H1 (cell line): ENCODE data around the gene DCDC2. TPM values are rescaled to one million over a fixed set of nuclear protein-coding genes. Genes with fewer than 3 reads are reported as not detected.

ENCODE experiments used
- CTCF ChIA-PET: fragments of 300-600 bp; sonication (Branson Sonifier 250); formaldehyde crosslinking; loops from one replicate; lab custom pipeline; 2021; ENCODE audit not compliant: partially characterized antibody; lab: Charles Lee
- POLR2A ChIA-PET: fragments of 300-600 bp; sonication (Branson Sonifier 250); formaldehyde crosslinking; loops from one replicate; lab custom pipeline; 2021; ENCODE audit warnings: inconsistent platforms; ENCODE audit not compliant: partially characterized antibody; lab: Charles Lee
- DNase-seq, 2 experiments: peaks; one replicate each; pipeline versions ENCODE4 v3.0.0 to v3.0.0-alpha.2; 2010 to 2022; ENCODE audit warnings: low spot score in 2 of 2, low read depth in 1 of 2, mixed read lengths in 1 of 2
- FAIRE-seq: peaks from 2 replicates; lab custom pipeline; 2011; peaks lifted over from hg19 to GRCh38; lab: Jason Lieb, UNC
- H2AFZ ChIP-seq: 2 replicates; pipeline ENCODE4 v1.8.1; 2012; ENCODE audit warnings: low read length, inconsistent platforms
- H2AK5ac ChIP-seq: 2 replicates; pipeline ENCODE4 v1.6.1; 2013; ENCODE audit warnings: low read depth, low read length
- H2BK120ac ChIP-seq: replicated peaks from 2 replicates; pipeline ENCODE3; 2013; ENCODE audit warnings: low read depth, low read length, inconsistent platforms
- H2BK12ac ChIP-seq: 2 replicates; pipeline ENCODE4 v1.6.1; 2013; ENCODE audit warnings: low read depth, low read length
- H2BK15ac ChIP-seq: 2 replicates; pipeline ENCODE4 v1.6.1; 2013; ENCODE audit warnings: low read length
- H2BK20ac ChIP-seq: 2 replicates; pipeline ENCODE4 v1.6.1; 2013; ENCODE audit warnings: low read length
- H2BK5ac ChIP-seq: 2 replicates; pipeline ENCODE4 v1.6.1; 2013; ENCODE audit warnings: low read depth, low read length
- H3K14ac ChIP-seq: 2 replicates; pipeline ENCODE4 v1.6.1; 2013; ENCODE audit warnings: inconsistent platforms; ENCODE audit not compliant: insufficient read length
- H3K18ac ChIP-seq: 2 replicates; pipeline ENCODE4 v1.6.1; 2013; ENCODE audit warnings: low read length; ENCODE audit errors: extremely low read depth
- H3K23ac ChIP-seq: 2 replicates; pipeline ENCODE4 v1.6.1; 2013; ENCODE audit warnings: inconsistent platforms; ENCODE audit not compliant: insufficient read length
- H3K23me2 ChIP-seq: 2 replicates; pipeline ENCODE4 v1.6.1; 2013; ENCODE audit warnings: low read depth, low read length
- H3K27ac ChIP-seq: 2 replicates; pipeline ENCODE4 v1.6.1; 2011; ENCODE audit warnings: low read depth, low read length, inconsistent platforms
- H3K27me3 ChIP-seq, 4 experiments: replicated peaks in 1 of 4; 1 replicate in 1 of 4; 2 replicates in 3 of 4; pipeline versions ENCODE4 v1.6.1 to v1.8.1; 2011 to 2013; ENCODE audit warnings: low read length in 3 of 4, mild to moderate bottlenecking in 3 of 4, inconsistent platforms in 2 of 4, mixed read lengths in 2 of 4, moderate library complexity in 1 of 4; ENCODE audit not compliant: control insufficient read depth in 3 of 4, insufficient read depth in 3 of 4; ENCODE audit errors: extremely low read depth in 1 of 4
- H3K36me3 ChIP-seq, 4 experiments: 2 replicates each; pipeline versions ENCODE4 v1.6.1 to v1.8.1; 2011 to 2013; ENCODE audit warnings: mild to moderate bottlenecking in 4 of 4, low read length in 3 of 4, moderate library complexity in 2 of 4, control low read depth in 1 of 4, inconsistent platforms in 1 of 4; ENCODE audit not compliant: insufficient read depth in 4 of 4, control insufficient read depth in 2 of 4
- H3K4ac ChIP-seq: replicated peaks from 2 replicates; pipeline ENCODE3; 2013; ENCODE audit warnings: low read length, low read depth, mixed read lengths, inconsistent platforms; ENCODE audit not compliant: insufficient read length
- H3K4me1 ChIP-seq, 4 experiments: replicated peaks in 1 of 4; 1 replicate in 1 of 4; 2 replicates in 3 of 4; pipeline versions ENCODE4 v1.6.1 to v1.8.1; 2011 to 2013; ENCODE audit warnings: low read length in 3 of 4, inconsistent platforms in 2 of 4, mixed read lengths in 1 of 4; ENCODE audit not compliant: insufficient read depth in 4 of 4, control insufficient read depth in 3 of 4
- H3K4me2 ChIP-seq, 2 experiments: 2 replicates each; pipeline versions ENCODE4 v1.6.1 to v1.8.1; 2011 to 2013; ENCODE audit warnings: low read depth in 2 of 2, low read length in 2 of 2, control low read depth in 1 of 2, inconsistent platforms in 1 of 2, mild to moderate bottlenecking in 1 of 2; ENCODE audit not compliant: insufficient read depth in 1 of 2
- H3K4me3 ChIP-seq, 4 experiments: fragments of 200-600, 300-600 bp in 1 of 4; sonication (generic), shearing (Covaris generic), sonication (Bioruptor Twin) in 1 of 4; 2 replicates each; pipeline versions ENCODE4 v1.5.1 to v1.8.1; 2011 to 2016; ENCODE audit warnings: low read length in 4 of 4, low read depth in 3 of 4, control low read depth in 2 of 4, inconsistent platforms in 2 of 4, mild to moderate bottlenecking in 2 of 4, mixed read lengths in 1 of 4, moderate library complexity in 1 of 4; ENCODE audit not compliant: insufficient read depth in 2 of 4; ENCODE audit errors: extremely low read depth in 1 of 4
- H3K56ac ChIP-seq: replicated peaks from 2 replicates; pipeline ENCODE3; 2013; ENCODE audit warnings: low read depth, mild to moderate bottlenecking, mixed read lengths, low read length, inconsistent platforms; ENCODE audit not compliant: insufficient read length
- H3K79me1 ChIP-seq: 2 replicates; pipeline ENCODE4 v1.6.1; 2013; ENCODE audit warnings: low read depth, low read length, control low read depth
- H3K79me2 ChIP-seq, 2 experiments: 2 replicates each; pipeline versions ENCODE4 v1.6.1 to v1.8.1; 2012 to 2013; ENCODE audit warnings: low read length in 2 of 2, mild to moderate bottlenecking in 2 of 2, inconsistent platforms in 1 of 2; ENCODE audit not compliant: insufficient read depth in 2 of 2, control insufficient read depth in 1 of 2
- H3K9ac ChIP-seq, 4 experiments: replicated peaks in 1 of 4; 1 replicate in 1 of 4; 2 replicates in 3 of 4; pipeline versions ENCODE4 v1.6.1 to v1.8.1; 2011 to 2013; ENCODE audit warnings: low read depth in 3 of 4, low read length in 3 of 4, control low read depth in 2 of 4, mild to moderate bottlenecking in 2 of 4, moderate library complexity in 2 of 4, inconsistent platforms in 1 of 4; ENCODE audit errors: extremely low read depth in 1 of 4
- H3K9me3 ChIP-seq, 2 experiments: 2 replicates each; pipeline versions ENCODE4 v1.6.1 to v1.8.1; 2012 to 2013; ENCODE audit warnings: mild to moderate bottlenecking in 2 of 2, moderate library complexity in 2 of 2, control low read depth in 1 of 2, inconsistent platforms in 1 of 2, low read depth in 1 of 2, low read length in 1 of 2, mixed read lengths in 1 of 2; ENCODE audit not compliant: insufficient read depth in 2 of 2
- H4K20me1 ChIP-seq, 2 experiments: replicated peaks in 1 of 2; 2 replicates each; pipeline versions ENCODE3 to v1.8.1; 2011 to 2013; ENCODE audit warnings: inconsistent platforms in 2 of 2, low read length in 2 of 2, mild to moderate bottlenecking in 1 of 2; ENCODE audit not compliant: insufficient read depth in 2 of 2, control insufficient read depth in 1 of 2
- H4K5ac ChIP-seq: 2 replicates; pipeline ENCODE4 v1.6.1; 2013; ENCODE audit warnings: low read length, low read depth, mixed read lengths, inconsistent platforms; ENCODE audit not compliant: insufficient read length
- H4K8ac ChIP-seq: 2 replicates; pipeline ENCODE4 v1.8.0; 2013; ENCODE audit warnings: mild to moderate bottlenecking, moderate library complexity, low read length, inconsistent platforms; ENCODE audit not compliant: insufficient read depth; ENCODE audit errors: extremely low read depth
- H4K91ac ChIP-seq: replicated peaks from 2 replicates; pipeline ENCODE3; 2013; ENCODE audit warnings: low read length, mixed read lengths, inconsistent platforms; ENCODE audit not compliant: insufficient read length
- BRCA1 ChIP-seq: IDR thresholded peaks from 2 replicates; pipeline ENCODE4 v1.6.1; 2012; ENCODE audit warnings: low read depth, low read length, improper control_type of control experiment
- CEBPB ChIP-seq: IDR thresholded peaks from 2 replicates; pipeline ENCODE4 v1.6.1; 2012; ENCODE audit warnings: low read depth, low read length
- CHD1 ChIP-seq: IDR thresholded peaks from 2 replicates; pipeline ENCODE4 v1.6.1; 2012; ENCODE audit warnings: low read depth, low read length, improper control_type of control experiment
- E2F6 ChIP-seq: IDR thresholded peaks from 2 replicates; pipeline ENCODE4 v1.6.1; 2012; ENCODE audit warnings: inconsistent platforms
- EP300 ChIP-seq, 2 experiments: IDR thresholded peaks; 1 replicate in 1 of 2; 2 replicates in 1 of 2; pipeline ENCODE4 v1.6.1; 2011 to 2012; ENCODE audit warnings: low read depth in 2 of 2, low read length in 2 of 2, mild to moderate bottlenecking in 2 of 2, borderline replicate concordance in 1 of 2, inconsistent platforms in 1 of 2, moderate library complexity in 1 of 2
- POLR2AphosphoS5 ChIP-seq: IDR thresholded peaks from 2 replicates; pipeline ENCODE4 v1.6.1; 2011; ENCODE audit warnings: low read depth, low read length
- POU5F1 ChIP-seq: IDR thresholded peaks from 2 replicates; pipeline ENCODE4 v1.6.1; 2011; ENCODE audit warnings: low read depth, mild to moderate bottlenecking, low read length, moderate library complexity
- RBBP5 ChIP-seq: IDR thresholded peaks from 2 replicates; pipeline ENCODE4 v1.7.1; 2012; ENCODE audit warnings: low read depth, mild to moderate bottlenecking, inconsistent platforms, low read length, moderate library complexity, borderline replicate concordance
- RFX5 ChIP-seq: IDR thresholded peaks from 2 replicates; pipeline ENCODE4 v1.6.1; 2011; ENCODE audit warnings: low read depth, low read length, improper control_type of control experiment, borderline replicate concordance
- SAP30 ChIP-seq: fragments of 300-600 bp; sonication (generic); IDR thresholded peaks from 2 replicates; pipeline ENCODE4 v1.7.1; 2012; ENCODE audit warnings: low read length, moderate library complexity, mild to moderate bottlenecking, inconsistent platforms; ENCODE audit not compliant: insufficient read depth, insufficient replicate concordance
- SIRT6 ChIP-seq: IDR thresholded peaks from one replicate; pipeline ENCODE4 v1.7.1; 2012; ENCODE audit warnings: low read length, inconsistent platforms
- SIX5 ChIP-seq: IDR thresholded peaks from 2 replicates; pipeline ENCODE4 v1.6.1; 2011; ENCODE audit warnings: mild to moderate bottlenecking, low read depth, low read length
- SUZ12 ChIP-seq: fragments of 200-600 bp; sonication (generic); IDR thresholded peaks from 2 replicates; pipeline ENCODE4 v1.6.1; 2012; ENCODE audit warnings: mild to moderate bottlenecking, inconsistent platforms, low read length, moderate library complexity, mixed read lengths
- WGBS, 2 experiments: shearing (Covaris generic) in 1 of 2; methylation state at CpG; one replicate each; pipeline versions ENCODE4 v1.1.6 to v1.1.7; 2013 to 2015; ENCODE audit warnings: low lambda C conversion rate in 2 of 2, mixed read lengths in 2 of 2, inconsistent platforms in 1 of 2, low coverage in 1 of 2, missing lambda C conversion rate in 1 of 2; ENCODE audit not compliant: insufficient replicate concordance in 2 of 2, insufficient coverage in 1 of 2, insufficient read length in 1 of 2; ENCODE audit errors: extremely low coverage in 1 of 2, missing lambda C conversion rate in 1 of 2; 5-methylcytosine and 5-hydroxymethylcytosine counted together
- polyA plus RNA-seq, 7 experiments: library from polyadenylated mRNA; depleted of rRNA in 3 of 7; stranded (reverse) in 5 of 7; unstranded in 2 of 7; fragments of >200 nt in 5 of 7; fragments of 200-250 nt in 2 of 7; gene quantifications; 1 replicate in 5 of 7; 2 replicates in 1 of 7; 4 replicates in 1 of 7; pipeline versions ENCODE4 v1.2.1 to v1.2.3, GENCODE V29; 2011 to 2013; ENCODE audit warnings: missing spikeins in 2 of 7, mixed read lengths in 2 of 7
- total RNA-seq: library from RNA; stranded (reverse); fragmentation: NEBNext Ultra II Directional; extraction: Animal tissue kit (Norgen Biotek cat#: 25700); gene quantifications from 2 replicates; pipeline ENCODE4 v1.2.1, GENCODE V29; 2021

DCDC2 gene
- total and polyA plus RNA-seq, 2 of the 8 experiments (the other 6 are each of a cell fraction or from before 2014, with no cell fraction given): 0.03 to 0.15 TPM

GRCh38 chr6:24391756-24392405 is 34.0 kb upstream of the DCDC2 start:
- DNase-seq (no peak), FAIRE-seq (no peak)
- no peaks in the 10 kb centered on the region for H3K79me2 ChIP-seq
- H3K9me3 ChIP-seq: peaks cover 9 to 11% of the 10 kb centered on the region in 2 experiments
- H3K4me3 ChIP-seq: no peak overlapping the region
- no peak overlapping the region for H4K5ac ChIP-seq
- H3K9ac ChIP-seq: no peak overlapping the region
- H4K91ac ChIP-seq: no peak overlapping the region
- ChIA-PET CTCF (interaction anchor here (0.6 to 1.5 kb wide), 5 partner anchors 10 to 187 kb away, joined by 3 to 8 read pairs (median 3); no protein-coding TSS in a partner anchor), POLR2A (no interaction called here)
- no peaks in the 10 kb centered on the region for H3K79me1 ChIP-seq
- 88% methylated on average over 2 of the region's 2 CpGs; no CpG with 5 or more reads in 1 of the 2 experiments for WGBS, 2 experiments
- no peak overlapping the region for H2BK5ac ChIP-seq
- H2AK5ac ChIP-seq: no peak overlapping the region
- no peak overlapping the region for H2BK15ac ChIP-seq
- H3K4me1 ChIP-seq: no peaks in the 10 kb centered on the region
- H3K27ac ChIP-seq: no peak overlapping the region
- H3K23me2 ChIP-seq: no peaks in the 10 kb centered on the region
- no peak overlapping the region for H2BK12ac ChIP-seq
- H4K8ac ChIP-seq: no peak overlapping the region
- H3K4ac ChIP-seq: no peak overlapping the region
- H3K27me3 ChIP-seq: no peaks in the 10 kb centered on the region
- H2BK20ac ChIP-seq: no peak overlapping the region
- H3K36me3 ChIP-seq: peaks cover 0 to 2% (median 0%) of the 10 kb centered on the region in 4 experiments; a peak in 1 of 8 replicates
- no peak overlapping the region for H3K14ac ChIP-seq
- H4K20me1 ChIP-seq: no peaks in the 10 kb centered on the region
- no peak overlapping the region for H3K23ac ChIP-seq
- H2BK120ac ChIP-seq: no peak overlapping the region
- H3K18ac ChIP-seq: no peak overlapping the region
- no peak overlapping the region for H3K4me2 ChIP-seq
- no peak overlapping the region for H3K56ac ChIP-seq
- no peak overlapping the region for H2AFZ ChIP-seq
- no peak for TF ChIP-seq BRCA1
- no peak for TF ChIP-seq SIX5
- TF ChIP-seq POLR2AphosphoS5: no peak
- TF ChIP-seq SIRT6: no peak
- TF ChIP-seq RFX5: no peak
- TF ChIP-seq CHD1: no peak
- TF ChIP-seq SAP30: no peak
- no peak for TF ChIP-seq RBBP5
- no peak for TF ChIP-seq POU5F1
- TF ChIP-seq CEBPB: no peak
- TF ChIP-seq EP300 (IDR thresholded peaks at IDR 0.05; ENCODE audit: borderline replicate concordance in 1 of 2, low read depth in 2 of 2, low read length in 2 of 2): no peak
- no peak for TF ChIP-seq SUZ12
- TF ChIP-seq E2F6: no peak
